CD4-positive, CD25-positive, alpha-beta regulatory T cell (primary cell): ENCODE data around the gene USP28. TPM values are rescaled to one million over a fixed set of nuclear protein-coding genes. Genes with fewer than 3 reads are reported as not detected.
"Not testable (repeated sequence)": the region's sequence is repeated elsewhere in the genome, so short reads cannot be mapped to it uniquely, and the experiment has no call there.

Source experiments
- ATAC-seq, 2 donors: fragments of 150-1000 bp; cut with Tn5 transposase; one replicate each; pipeline ENCODE4 v1.10.0; 2021; ENCODE audit warnings: low read depth in 2 of 2, moderate number of reproducible peaks in 2 of 2, moderate library complexity in 1 of 2
- DNase-seq, 3 donors: peaks; one replicate each; pipeline versions ENCODE4 v3.0.0 to v3.0.0-alpha.2; 2012 to 2022; ENCODE audit warnings: mixed read lengths in 1 of 3
- H3K27ac ChIP-seq: one replicate; pipeline ENCODE4 v1.7.0; 2013; ENCODE audit warnings: mild to moderate bottlenecking, low read length; ENCODE audit not compliant: insufficient read depth, poor library complexity, severe bottlenecking
- H3K27me3 ChIP-seq: one replicate; pipeline ENCODE4 v1.7.0; 2013; ENCODE audit warnings: low read length; ENCODE audit not compliant: control insufficient read depth, insufficient read depth
- H3K36me3 ChIP-seq: one replicate; pipeline ENCODE4 v1.7.0; 2013; ENCODE audit warnings: mild to moderate bottlenecking, low read length, moderate library complexity; ENCODE audit not compliant: control insufficient read depth, insufficient read depth
- H3K4me1 ChIP-seq: 2 replicates; pipeline ENCODE4 v1.7.0; 2013; ENCODE audit warnings: mild to moderate bottlenecking, low read length; ENCODE audit not compliant: insufficient read depth, control insufficient read depth, poor library complexity, severe bottlenecking
- H3K4me3 ChIP-seq: one replicate; pipeline ENCODE4 v1.7.0; 2013; ENCODE audit warnings: low read depth, mild to moderate bottlenecking, low read length, moderate library complexity
- H3K9me3 ChIP-seq, 2 experiments: 1 replicate in 1 of 2; 2 replicates in 1 of 2; pipeline ENCODE4 v1.7.0; 2013; ENCODE audit warnings: low read length in 2 of 2, mild to moderate bottlenecking in 1 of 2, moderate library complexity in 1 of 2; ENCODE audit not compliant: control insufficient read depth in 2 of 2
- H3K27ac Mint-ChIP-seq, 3 donors: one replicate each; pipeline ENCODE4 v1.8.0; 2020 to 2022; ENCODE audit warnings: mild to moderate bottlenecking in 3 of 3, mixed read lengths in 3 of 3, moderate library complexity in 2 of 3
- H3K27me3 Mint-ChIP-seq: one replicate; pipeline ENCODE4 v1.8.0; 2022; ENCODE audit warnings: mild to moderate bottlenecking, mixed read lengths
- H3K36me3 Mint-ChIP-seq: one replicate; pipeline ENCODE4 v1.8.0; 2020; ENCODE audit warnings: mixed read lengths
- H3K4me1 Mint-ChIP-seq, 4 donors: one replicate each; pipeline ENCODE4 v1.8.0; 2020 to 2022; ENCODE audit warnings: mixed read lengths in 4 of 4, mild to moderate bottlenecking in 1 of 4
- H3K4me3 Mint-ChIP-seq, 4 donors: one replicate each; pipeline ENCODE4 v1.8.0; 2020 to 2022; ENCODE audit warnings: mild to moderate bottlenecking in 4 of 4, mixed read lengths in 4 of 4, moderate library complexity in 3 of 4
- H3K9me3 Mint-ChIP-seq, 7 donors: one replicate each; pipeline ENCODE4 v1.8.0; 2020 to 2022; ENCODE audit warnings: mixed read lengths in 7 of 7, mild to moderate bottlenecking in 3 of 7, moderate library complexity in 2 of 7
- polyA plus RNA-seq, 4 donors: library from polyadenylated mRNA; unstranded; fragments of 300-500 nt; fragmentation: Illumina TruSeq; gene quantifications; one replicate each; pipeline ENCODE4 v1.2.3, GENCODE V29; 2021
- total RNA-seq: library from RNA; stranded (reverse); gene quantifications from one replicate; pipeline ENCODE4 v1.2.3, GENCODE V29; 2022

USP28 gene
- total and polyA plus RNA-seq, 5 donors from 2014 or later, result 20.7 to 29.9 (median 27.2) TPM

GRCh38 chr11:113885897-113886296, 10.5 kb upstream of the USP28 start:
- H3K9me3 ChIP-seq, result no peaks in the 10 kb centered on the region
- Mint-ChIP-seq H3K27ac (no peak overlapping the region), H3K9me3 (no peaks in the 10 kb centered on the region), H3K27me3 (peaks cover 14% of the 10 kb centered on the region), H3K36me3 (no peaks in the 10 kb centered on the region), H3K4me3 (no peak overlapping the region), H3K4me1 (no peaks in the 10 kb centered on the region)
- H3K27ac ChIP-seq, result no peak overlapping the region
- no peaks in the 10 kb centered on the region for H3K36me3 ChIP-seq
- no peaks in the 10 kb centered on the region for H3K27me3 ChIP-seq
- ATAC-seq (no peak), DNase-seq (no peak)
- no peaks in the 10 kb centered on the region for H3K4me1 ChIP-seq
- no peak overlapping the region for H3K4me3 ChIP-seq

DNA sequence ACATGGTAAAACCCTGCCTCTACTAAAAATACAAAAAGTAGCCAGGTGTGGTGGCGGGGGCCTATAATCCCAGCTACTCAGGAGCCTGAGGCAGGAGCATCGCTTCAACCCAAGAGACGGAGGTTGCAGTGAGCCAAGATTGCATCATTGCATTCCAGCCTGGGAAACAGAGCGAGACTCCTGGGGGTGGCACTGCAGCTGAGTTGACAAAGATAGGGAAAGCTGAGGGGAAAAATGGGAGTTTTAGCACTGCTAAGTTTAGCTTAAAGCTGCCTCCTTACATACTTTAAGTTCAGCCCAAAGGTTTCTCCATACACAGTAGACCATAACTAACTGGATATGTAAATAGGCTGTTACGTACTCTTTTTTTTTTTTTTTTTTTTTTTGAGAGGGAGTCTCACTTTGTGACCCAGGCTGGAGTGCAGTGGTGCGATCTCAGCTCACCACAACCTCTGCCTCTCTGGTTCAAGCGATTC, 9.0 kb upstream of the USP28 start:
- Histone ChIP-seq H3K4me1 (no peaks in the 10 kb centered on the region), H3K36me3 (no peaks in the 10 kb centered on the region), H3K4me3 (no peak overlapping the region), H3K27ac (no peak overlapping the region), H3K9me3 (no peaks in the 10 kb centered on the region), H3K27me3 (no peaks in the 10 kb centered on the region)
- H3K27me3 Mint-ChIP-seq, result peaks cover 14% of the 10 kb centered on the region
- H3K4me1 Mint-ChIP-seq, result no peaks in the 10 kb centered on the region
- no peak overlapping the region for H3K4me3 Mint-ChIP-seq
- peaks cover 0 to 2% (median 0%) of the 10 kb centered on the region in 7 donors for H3K9me3 Mint-ChIP-seq
- DNase-seq, result no peak
- ATAC-seq, result no peak
- no peaks in the 10 kb centered on the region for H3K36me3 Mint-ChIP-seq
- no peak overlapping the region for H3K27ac Mint-ChIP-seq

- Histone ChIP-seq H3K36me3 (no peaks in the 10 kb centered on the region), H3K27ac (no peak overlapping the region), H3K27me3 (no peaks in the 10 kb centered on the region), H3K4me3 (no peak overlapping the region), H3K9me3 (no peaks in the 10 kb centered on the region), H3K4me1 (no peaks in the 10 kb centered on the region)
- Mint-ChIP-seq H3K27me3 (peaks cover 16% of the 10 kb centered on the region), H3K36me3 (no peaks in the 10 kb centered on the region), H3K27ac (no peak overlapping the region), H3K4me3 (no peak overlapping the region), H3K4me1 (peaks cover 0 to 10% (median 7%) of the 10 kb centered on the region in 4 donors), H3K9me3 (peaks cover 0 to 2% (median 1%) of the 10 kb centered on the region in 7 donors)
- DNase-seq (no peak), ATAC-seq (no peak)
Measured at GRCh38 chr11:113881856-113882255, 6.5 kb upstream of the USP28 start.

- ATAC-seq, result no peak
- Mint-ChIP-seq H3K27me3 (peaks cover 10% of the 10 kb centered on the region), H3K9me3 (peaks cover 0 to 2% (median 1%) of the 10 kb centered on the region in 7 donors)
Measured at GRCh38 chr11:113880971-113881370, 5.6 kb upstream of the USP28 start.

GRCh38 chr11:113879446-113879845, 4.1 kb upstream of the USP28 start:
- H3K4me1 ChIP-seq, H3K4me3 ChIP-seq, H3K36me3 ChIP-seq, DNase-seq, H3K27me3 ChIP-seq, ATAC-seq, H3K9me3 ChIP-seq, H3K36me3 Mint-ChIP-seq, H3K9me3 Mint-ChIP-seq, H3K27ac Mint-ChIP-seq, H3K27me3 Mint-ChIP-seq, H3K27ac ChIP-seq: not testable (repeated sequence)
- peak overlapping the region in 2 of 4 donors; percentile 59 to 84 for H3K4me3 Mint-ChIP-seq
- peaks cover 4 to 28% (median 18%) of the 10 kb centered on the region in 4 donors for H3K4me1 Mint-ChIP-seq

More at GRCh38 chr11:113880971-113881370, 5.6 kb upstream of the USP28 start:
- Histone ChIP-seq H3K4me3 (no peak overlapping the region), H3K36me3 (no peaks in the 10 kb centered on the region), H3K9me3 (no peaks in the 10 kb centered on the region), H3K27ac (no peak overlapping the region), H3K4me1 (no peaks in the 10 kb centered on the region), H3K27me3 (no peaks in the 10 kb centered on the region)
- no peak for DNase-seq
- no peaks in the 10 kb centered on the region for H3K36me3 Mint-ChIP-seq
- H3K27ac Mint-ChIP-seq, result no peak overlapping the region
- H3K4me1 Mint-ChIP-seq, result peaks cover 0 to 19% (median 12%) of the 10 kb centered on the region in 4 donors
- H3K4me3 Mint-ChIP-seq, result peak overlapping the region in 1 of 4 donors; percentile 29

- Mint-ChIP-seq H3K27ac (peak overlapping the region; percentile 31 to 81 (median 68)), H3K4me3 (peak overlapping the region in 2 of 4 donors; percentile 4 to 84), H3K27me3 (peaks cover 5% of the 10 kb centered on the region), H3K9me3 (peaks cover 0 to 2% (median 1%) of the 10 kb centered on the region in 7 donors), H3K36me3 (no peaks in the 10 kb centered on the region), H3K4me1 (peaks cover 6 to 44% (median 30%) of the 10 kb centered on the region in 4 donors)
- Histone ChIP-seq H3K9me3 (no peaks in the 10 kb centered on the region), H3K27me3 (no peaks in the 10 kb centered on the region), H3K4me1 (peaks cover 15% of the 10 kb centered on the region), H3K4me3 (no peak overlapping the region), H3K36me3 (no peaks in the 10 kb centered on the region), H3K27ac (no peak overlapping the region)
- DNase-seq, result peak in 1 of 3 donors; percentile 29
- no peak for ATAC-seq
Measured at GRCh38 chr11:113877670-113878055, 2.3 kb upstream of the USP28 start.

GRCh38 chr11:113876798-113877669, 1.7 kb upstream of the USP28 start:
- no peaks in the 10 kb centered on the region for H3K27me3 ChIP-seq
- H3K27me3 Mint-ChIP-seq, result peaks cover 5% of the 10 kb centered on the region
- peaks cover 16% of the 10 kb centered on the region for H3K4me1 ChIP-seq
- no peak overlapping the region for H3K27ac ChIP-seq
- H3K9me3 ChIP-seq, result no peaks in the 10 kb centered on the region
- no peaks in the 10 kb centered on the region for H3K36me3 Mint-ChIP-seq
- H3K4me3 Mint-ChIP-seq, result peak overlapping the region; percentile 62 to 99 (median 92)
- H3K27ac Mint-ChIP-seq, result peak overlapping the region; percentile 44 to 97 (median 81)
- peaks cover 0 to 2% (median 1%) of the 10 kb centered on the region in 7 donors for H3K9me3 Mint-ChIP-seq
- H3K4me3 ChIP-seq, result no peak overlapping the region
- ATAC-seq, result no peak
- no peaks in the 10 kb centered on the region for H3K36me3 ChIP-seq
- peaks cover 6 to 51% (median 35%) of the 10 kb centered on the region in 4 donors for H3K4me1 Mint-ChIP-seq
- peak in 1 of 3 donors; percentile 6 for DNase-seq
